ENCODE data around the gene ZNF740. TPM values are rescaled to one million over a fixed set of nuclear protein-coding genes. Genes with fewer than 3 reads are reported as not detected.

ZNF740 gene
- total and polyA plus RNA-seq, 7 donors, result 3.3 to 22.8 (median 15.7) TPM

GRCh38 chr12:53233671-53234121 is 53.2 kb downstream of the ZNF740 start:
- Histone ChIP-seq H3K27me3 (ENCODE audit: insufficient read depth in 3 of 3, low read length in 2 of 3) (peaks cover 0 to 34% (median 5%) of the 10 kb centered on the region in 3 donors), H3K4me1 (peaks cover 8% of the 10 kb centered on the region), H3K9me3 (no peaks in the 10 kb centered on the region), H3K36me3 (ENCODE audit: insufficient read depth in 1 of 2, low read depth in 1 of 2) (no peaks in the 10 kb centered on the region), H3K27ac (no peak overlapping the region), H3K4me3 (no peak overlapping the region)
- ATAC-seq (no peak), DNase-seq (no peak)
- TF ChIP-seq CTCF (IDR thresholded peaks at IDR 0.05), result no peak
- 37 to 47% (median 41%) methylated on average over 7 of the region's 7 CpGs for WGBS, 3 donors
- intact Hi-C loops (cut with DNase I), result no loop called here

GRCh38 chr12:53234271-53234914 is 53.9 kb downstream of the ZNF740 start:
- peak in 1 of 2 donors; percentile 64 for DNase-seq
- no peak for ATAC-seq
- Histone ChIP-seq H3K9me3 (no peaks in the 10 kb centered on the region), H3K4me3 (no peak overlapping the region), H3K36me3 (ENCODE audit: insufficient read depth in 1 of 2, low read depth in 1 of 2) (no peaks in the 10 kb centered on the region), H3K27ac (no peak overlapping the region), H3K4me1 (peaks cover 8% of the 10 kb centered on the region), H3K27me3 (ENCODE audit: insufficient read depth in 3 of 3, low read length in 2 of 3) (peaks cover 0 to 34% (median 5%) of the 10 kb centered on the region in 3 donors)
- TF ChIP-seq CTCF (IDR thresholded peaks at IDR 0.05), result no peak
- intact Hi-C loops (cut with DNase I), result no loop called here
- WGBS, 3 donors, result 9 to 13% (median 10%) methylated on average over 12 of the region's 12 CpGs

GRCh38 chr12:53235164-53235563 is 54.6 kb downstream of the ZNF740 start:
- intact Hi-C loops (cut with DNase I), result no loop called here
- H3K27ac ChIP-seq, result no peak overlapping the region
- no peaks in the 10 kb centered on the region for H3K36me3 ChIP-seq (ENCODE audit: insufficient read depth in 1 of 2, low read depth in 1 of 2)
- DNase-seq, result no peak
- peaks cover 0 to 34% (median 5%) of the 10 kb centered on the region in 3 donors for H3K27me3 ChIP-seq (ENCODE audit: insufficient read depth in 3 of 3, low read length in 2 of 3)
- TF ChIP-seq CTCF (IDR thresholded peaks at IDR 0.05), result no peak
- 24 to 54% (median 52%) methylated on average over 3 of the region's 3 CpGs for WGBS, 3 donors
- H3K4me1 ChIP-seq, result peaks cover 8% of the 10 kb centered on the region
- no peak for ATAC-seq
- H3K9me3 ChIP-seq, result no peaks in the 10 kb centered on the region
- no peak overlapping the region for H3K4me3 ChIP-seq

- peak in 1 of 2 donors; percentile 17 for DNase-seq
- Histone ChIP-seq H3K4me1 (peaks cover 8% of the 10 kb centered on the region), H3K4me3 (no peak overlapping the region), H3K27ac (no peak overlapping the region), H3K27me3 (ENCODE audit: insufficient read depth in 3 of 3, low read length in 2 of 3) (peaks cover 0 to 34% (median 5%) of the 10 kb centered on the region in 3 donors), H3K9me3 (no peaks in the 10 kb centered on the region), H3K36me3 (ENCODE audit: insufficient read depth in 1 of 2, low read depth in 1 of 2) (no peaks in the 10 kb centered on the region)
- no peak for ATAC-seq
- intact Hi-C loops (cut with DNase I), result no loop called here
- 72 to 81% (median 76%) methylated on average over 9 of the region's 9 CpGs for WGBS, 3 donors
- TF ChIP-seq CTCF (IDR thresholded peaks at IDR 0.05), result no peak
Observed at GRCh38 chr12:53235742-53236442, 55.4 kb downstream of the ZNF740 start.
